Gastroesophageal sphincter (tissue), 3 donors: ENCODE data around the gene CEBPB.

ENCODE experiments used
- CTCF ChIP-seq, 4 experiments: fragments of 200-600 bp in 2 of 4; fragments of 450-650 bp in 2 of 4; sonication (generic) in 1 of 4; IDR thresholded peaks; one replicate each; pipeline ENCODE4 v1.5.1; 2017 to 2019; ENCODE audit warnings: antibody characterized with exemption in 4 of 4, mild to moderate bottlenecking in 2 of 4, moderate library complexity in 2 of 4
- EP300 ChIP-seq: sonication (generic); formaldehyde crosslinking; IDR thresholded peaks from one replicate; pipeline ENCODE4 v1.6.1; 2017; ENCODE audit warnings: antibody characterized with exemption, mild to moderate bottlenecking
- POLR2AphosphoS5 ChIP-seq: sonication (generic); formaldehyde crosslinking; IDR thresholded peaks from one replicate; pipeline ENCODE4 v1.6.1; 2017; ENCODE audit warnings: antibody characterized with exemption

DNA sequence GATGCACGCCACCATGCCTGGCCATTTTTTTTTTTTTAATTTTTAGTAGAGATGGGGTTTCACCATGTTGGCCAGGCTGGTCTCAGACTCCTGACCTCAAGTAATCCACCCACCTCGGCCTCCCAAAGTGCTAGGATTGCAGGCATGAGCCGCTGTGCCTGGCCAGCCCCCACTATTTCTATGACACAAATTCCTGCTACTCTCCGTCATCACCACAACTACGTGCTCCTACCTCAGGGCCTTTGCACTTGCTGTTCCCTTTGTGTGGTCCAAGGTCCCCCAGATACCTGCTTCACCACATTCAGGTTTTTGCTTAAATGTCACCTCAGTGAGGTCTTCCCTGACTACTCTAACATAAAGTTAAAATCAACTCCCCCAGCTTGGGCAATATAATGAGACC, 5.2 kb upstream of the CEBPB start:
- TF ChIP-seq CTCF (IDR thresholded peaks at IDR 0.05): no peak
- TF ChIP-seq EP300: no peak
- TF ChIP-seq POLR2AphosphoS5: no peak
